MM.1S (cell line): ENCODE data around the gene PALM2AKAP2.

Source experiments
- DNase-seq: peaks from one replicate; pipeline ENCODE4 v3.0.0-alpha.2; 2015
- H2AFZ ChIP-seq: fragments of 300-600 bp; sonication (generic); 2 replicates; pipeline ENCODE4 v1.6.0; 2016; ENCODE audit warnings: antibody characterized with exemption, low read length
- H3F3A ChIP-seq: fragments of 300-600 bp; sonication (generic); 2 replicates; pipeline ENCODE4 v1.6.1; 2016; ENCODE audit warnings: mild to moderate bottlenecking, antibody characterized with exemption, low read length, moderate library complexity, mixed read lengths; ENCODE audit not compliant: insufficient read depth
- H3K27ac ChIP-seq: fragments of 300-600 bp; sonication (generic); 2 replicates; pipeline ENCODE4 v1.5.1; 2016; ENCODE audit warnings: mild to moderate bottlenecking, low read length
- H3K27me3 ChIP-seq: fragments of 300-600 bp; sonication (generic); replicated peaks from 2 replicates; pipeline ENCODE4 v1.6.0; 2016; ENCODE audit warnings: low read length; ENCODE audit not compliant: insufficient read depth
- H3K36me3 ChIP-seq: fragments of 300-600 bp; sonication (generic); replicated peaks from 2 replicates; pipeline ENCODE4 v1.6.1; 2016; ENCODE audit warnings: mild to moderate bottlenecking, low read length, mixed read lengths; ENCODE audit not compliant: insufficient read depth
- H3K4me1 ChIP-seq: fragments of 300-600 bp; sonication (generic); 2 replicates; pipeline ENCODE4 v1.6.1; 2016; ENCODE audit warnings: low read length, mixed read lengths
- H3K4me2 ChIP-seq: fragments of 300-600 bp; sonication (generic); 2 replicates; pipeline ENCODE4 v1.6.0; 2016; ENCODE audit warnings: low read depth, low read length
- H3K4me3 ChIP-seq: fragments of 300-600 bp; sonication (generic); 2 replicates; pipeline ENCODE4 v1.5.1; 2016; ENCODE audit warnings: low read length, mixed read lengths
- H3K79me2 ChIP-seq: fragments of 300-600 bp; sonication (generic); 2 replicates; pipeline ENCODE4 v1.6.1; 2016; ENCODE audit warnings: mixed run types, low read length, mixed read lengths
- H3K9ac ChIP-seq: fragments of 300-600 bp; sonication (generic); 2 replicates; pipeline ENCODE4 v1.6.1; 2016; ENCODE audit warnings: low read length, mixed read lengths
- H3K9me2 ChIP-seq: fragments of 300-600 bp; sonication (generic); replicated peaks from 2 replicates; pipeline ENCODE4 v1.6.1; 2016; ENCODE audit warnings: mild to moderate bottlenecking, low read length, mixed read lengths; ENCODE audit not compliant: insufficient read depth
- H3K9me3 ChIP-seq: fragments of 300-600 bp; sonication (generic); replicated peaks from 2 replicates; pipeline ENCODE4 v1.6.1; 2016; ENCODE audit warnings: mild to moderate bottlenecking, low read length, mixed read lengths; ENCODE audit not compliant: insufficient read depth
- H4K20me1 ChIP-seq: fragments of 300-600 bp; sonication (generic); 2 replicates; pipeline ENCODE4 v1.6.1; 2016; ENCODE audit warnings: mild to moderate bottlenecking, low read length, moderate library complexity, mixed read lengths; ENCODE audit not compliant: insufficient read depth
- EZH2 ChIP-seq: fragments of 300-600 bp; sonication (generic); optimal IDR thresholded peaks from 2 replicates; pipeline ENCODE3; 2017; ENCODE audit warnings: low read depth, mild to moderate bottlenecking, antibody characterized with exemption, low read length, mixed read lengths
- EZH2phosphoT487 ChIP-seq: fragments of 300-600 bp; sonication (generic); IDR thresholded peaks from 2 replicates; pipeline ENCODE4 v1.6.1; 2018; ENCODE audit warnings: antibody characterized with exemption, low read length
- TF ChIP-seq, protein P1 (sequence below): fragments of 300-600 bp; sonication (generic); IDR thresholded peaks from 2 replicates; pipeline ENCODE4 v1.5.1; 2016; ENCODE audit warnings: antibody characterized with exemption, low read length, mixed read lengths

PALM2AKAP2 gene

DNA sequence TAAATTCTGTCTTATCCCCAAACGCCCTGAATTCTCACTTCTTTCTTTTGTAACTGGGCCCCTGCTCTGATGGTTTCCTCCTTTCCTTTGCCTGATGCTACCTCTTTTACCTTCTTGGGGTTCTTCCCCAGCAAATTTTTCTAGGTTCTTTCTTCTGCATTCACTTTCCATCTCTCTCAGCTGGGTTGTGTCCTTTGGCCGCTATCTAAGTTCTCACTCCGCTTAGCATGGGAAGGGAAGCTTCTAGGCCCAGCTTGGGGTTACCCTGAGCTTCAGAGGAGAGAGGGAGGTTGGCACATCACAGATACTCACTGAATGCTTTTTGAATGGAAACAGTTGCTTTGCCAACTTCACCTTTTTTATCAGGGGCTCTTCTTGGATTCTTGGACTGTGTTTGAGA, 17.0 kb downstream of the PALM2AKAP2 start:
- Histone ChIP-seq H3K4me1 (no peaks in the 10 kb centered on the region), H3K79me2 (no peaks in the 10 kb centered on the region)

DNA sequence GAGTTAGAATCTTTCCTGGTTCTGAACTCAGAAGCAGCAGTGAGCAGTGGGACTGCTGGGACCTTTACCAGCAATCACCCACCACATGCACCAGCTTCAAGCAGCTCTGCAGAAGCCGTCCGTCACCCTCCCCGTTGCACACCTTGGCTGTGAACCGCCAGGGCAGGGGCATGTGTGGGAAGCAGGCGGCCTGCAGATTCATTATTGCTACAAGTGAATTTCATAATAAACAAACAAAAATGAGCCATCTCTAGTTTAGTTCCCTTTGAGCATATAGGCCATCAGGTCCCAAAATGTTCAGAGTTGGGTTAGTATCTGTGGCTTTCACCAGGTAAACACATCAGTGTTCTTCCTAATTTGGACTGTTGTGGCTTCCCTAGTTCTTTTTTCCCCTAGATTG, 17.5 kb downstream of the PALM2AKAP2 start:
- H2AFZ ChIP-seq = no peak overlapping the region
- no peak for DNase-seq
- no peak overlapping the region for H3K4me2 ChIP-seq
- no peaks in the 10 kb centered on the region for H3F3A ChIP-seq
- no peaks in the 10 kb centered on the region for H3K4me1 ChIP-seq
- no peaks in the 10 kb centered on the region for H3K9me3 ChIP-seq
- no peaks in the 10 kb centered on the region for H3K79me2 ChIP-seq
- H3K36me3 ChIP-seq = no peaks in the 10 kb centered on the region
- no peaks in the 10 kb centered on the region for H3K27me3 ChIP-seq
- no peak overlapping the region for H3K4me3 ChIP-seq
- no peaks in the 10 kb centered on the region for H3K9me2 ChIP-seq
- no peaks in the 10 kb centered on the region for H4K20me1 ChIP-seq
- H3K9ac ChIP-seq = no peak overlapping the region
- no peak for TF ChIP-seq EZH2
- TF ChIP-seq, protein P1, sequence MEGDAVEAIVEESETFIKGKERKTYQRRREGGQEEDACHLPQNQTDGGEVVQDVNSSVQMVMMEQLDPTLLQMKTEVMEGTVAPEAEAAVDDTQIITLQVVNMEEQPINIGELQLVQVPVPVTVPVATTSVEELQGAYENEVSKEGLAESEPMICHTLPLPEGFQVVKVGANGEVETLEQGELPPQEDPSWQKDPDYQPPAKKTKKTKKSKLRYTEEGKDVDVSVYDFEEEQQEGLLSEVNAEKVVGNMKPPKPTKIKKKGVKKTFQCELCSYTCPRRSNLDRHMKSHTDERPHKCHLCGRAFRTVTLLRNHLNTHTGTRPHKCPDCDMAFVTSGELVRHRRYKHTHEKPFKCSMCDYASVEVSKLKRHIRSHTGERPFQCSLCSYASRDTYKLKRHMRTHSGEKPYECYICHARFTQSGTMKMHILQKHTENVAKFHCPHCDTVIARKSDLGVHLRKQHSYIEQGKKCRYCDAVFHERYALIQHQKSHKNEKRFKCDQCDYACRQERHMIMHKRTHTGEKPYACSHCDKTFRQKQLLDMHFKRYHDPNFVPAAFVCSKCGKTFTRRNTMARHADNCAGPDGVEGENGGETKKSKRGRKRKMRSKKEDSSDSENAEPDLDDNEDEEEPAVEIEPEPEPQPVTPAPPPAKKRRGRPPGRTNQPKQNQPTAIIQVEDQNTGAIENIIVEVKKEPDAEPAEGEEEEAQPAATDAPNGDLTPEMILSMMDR = no peak
- no peak for TF ChIP-seq EZH2phosphoT487
- H3K27ac ChIP-seq = no peak overlapping the region

More for the DNA sequence above, 17.0 kb downstream of the PALM2AKAP2 start:
- DNase-seq = no peak
- no peak overlapping the region for H3K4me3 ChIP-seq
- no peaks in the 10 kb centered on the region for H3K36me3 ChIP-seq
- no peaks in the 10 kb centered on the region for H3K9me2 ChIP-seq
- TF ChIP-seq, protein P1 = no peak
- TF ChIP-seq EZH2phosphoT487 (no peak), EZH2 (no peak)
- no peaks in the 10 kb centered on the region for H3F3A ChIP-seq
- H4K20me1 ChIP-seq = no peaks in the 10 kb centered on the region
- H2AFZ ChIP-seq = no peak overlapping the region
- H3K4me2 ChIP-seq = no peak overlapping the region
- no peaks in the 10 kb centered on the region for H3K27me3 ChIP-seq
- H3K27ac ChIP-seq = no peak overlapping the region
- H3K9ac ChIP-seq = no peak overlapping the region
- no peaks in the 10 kb centered on the region for H3K9me3 ChIP-seq

DNA sequence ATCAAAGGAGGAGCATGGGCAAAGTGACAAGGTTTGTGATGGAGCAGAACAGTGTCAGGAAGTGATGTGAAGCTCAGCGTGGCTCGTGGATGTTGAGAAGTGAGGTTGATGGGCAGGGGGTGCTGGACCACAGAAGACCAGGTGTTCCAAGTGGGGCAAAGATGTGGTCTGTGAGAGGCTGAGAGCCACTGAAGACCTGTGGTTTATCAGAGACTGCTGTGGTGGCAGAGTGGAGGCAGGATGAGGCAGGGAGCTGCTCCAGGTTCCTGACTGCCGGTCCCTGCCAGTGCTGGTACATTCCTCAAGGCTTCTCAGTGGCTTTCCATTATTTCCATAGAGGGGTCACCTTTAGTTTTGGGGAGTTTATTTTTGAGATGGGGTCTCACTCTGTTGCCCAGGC, 19.1 kb downstream of the PALM2AKAP2 start:
- TF ChIP-seq EZH2 (no peak), EZH2phosphoT487 (no peak)
- TF ChIP-seq, protein P1 = no peak
- no peaks in the 10 kb centered on the region for H3F3A ChIP-seq
- H3K4me1 ChIP-seq = no peaks in the 10 kb centered on the region
- no peaks in the 10 kb centered on the region for H3K79me2 ChIP-seq
- H3K9me2 ChIP-seq = no peaks in the 10 kb centered on the region
- DNase-seq = no peak
- H3K9ac ChIP-seq = no peak overlapping the region
- H3K36me3 ChIP-seq = no peaks in the 10 kb centered on the region
- no peaks in the 10 kb centered on the region for H3K27me3 ChIP-seq
- H4K20me1 ChIP-seq = no peaks in the 10 kb centered on the region
- no peaks in the 10 kb centered on the region for H3K9me3 ChIP-seq
- no peak overlapping the region for H3K27ac ChIP-seq
- H3K4me2 ChIP-seq = no peak overlapping the region
- no peak overlapping the region for H2AFZ ChIP-seq
- no peak overlapping the region for H3K4me3 ChIP-seq
